ENCODE results near the gene ACVR1. TPM values are rescaled to one million over a fixed set of nuclear protein-coding genes. Genes with fewer than 3 reads are reported as not detected.

Gene ACVR1
- total and polyA plus RNA-seq, 9 of the 15 experiments (the other 6 are each of a cell fraction or from before 2014, with no cell fraction given): 3.8 to 14.3 (median 6.9) TPM

- 0 out of 4 replicates have a peak, but pooled peaks of 1 of the 2 experiments have one; percentile 42 for TF ChIP-seq KDM4B (IDR thresholded peaks at IDR 0.05; ENCODE audit: borderline replicate concordance in 2 of 2, low read depth in 1 of 2)
- TF ChIP-seq ARHGAP35 (IDR thresholded peaks at IDR 0.05; ENCODE audit: partially characterized antibody): no peak
- TF ChIP-seq ZBTB40 (IDR thresholded peaks at IDR 0.05): 0 out of 2 replicates have a peak, but pooled peaks have one; percentile 40
- TF ChIP-seq ZBTB40 (CRISPR knock-in tag; IDR thresholded peaks at IDR 0.05): no peak
- TF ChIP-seq ZC3H4 (CRISPR knock-in tag; IDR thresholded peaks at IDR 0.05; ENCODE audit: borderline replicate concordance): no peak
- peak; percentile 94 for TF ChIP-seq KLF16 (IDR thresholded peaks at IDR 0.05)
- TF ChIP-seq TBP (optimal IDR thresholded peaks at IDR 0.05; ENCODE audit: low read depth, low read length): no peak
- 0 out of 2 replicates have a peak, but pooled peaks have one; percentile 19 for TF ChIP-seq SMARCE1 (IDR thresholded peaks at IDR 0.05)
- TF ChIP-seq CREB3L1 (IDR thresholded peaks at IDR 0.05; ENCODE audit: borderline replicate concordance, low read depth): peak; percentile 88; the same call in 1 of the 2 replicates
- no peak for TF ChIP-seq COPS2 (conservative IDR thresholded peaks at IDR 0.05)
Observed at GRCh38 chr2:157874997-157875640, 1.0 kb downstream of the ACVR1 start (continued).

All from K562 (cell line).